HS-27A (cell line): ENCODE data around the gene NF2.

Source experiments
- DNase-seq: peaks from one replicate; pipeline ENCODE4 v3.0.0-alpha.2; 2012; ENCODE audit warnings: low read depth, missing footprints

The NF2 gene

GRCh38 chr22:29631725-29632124 lies 28.3 kb downstream of the NF2 start:
- DNase-seq = no peak

- DNase-seq = no peak
Observed at GRCh38 chr22:29632672-29633071, 29.2 kb downstream of the NF2 start.

- DNase-seq = no peak
Observed at GRCh38 chr22:29633514-29634312, 30.3 kb downstream of the NF2 start.

DNA sequence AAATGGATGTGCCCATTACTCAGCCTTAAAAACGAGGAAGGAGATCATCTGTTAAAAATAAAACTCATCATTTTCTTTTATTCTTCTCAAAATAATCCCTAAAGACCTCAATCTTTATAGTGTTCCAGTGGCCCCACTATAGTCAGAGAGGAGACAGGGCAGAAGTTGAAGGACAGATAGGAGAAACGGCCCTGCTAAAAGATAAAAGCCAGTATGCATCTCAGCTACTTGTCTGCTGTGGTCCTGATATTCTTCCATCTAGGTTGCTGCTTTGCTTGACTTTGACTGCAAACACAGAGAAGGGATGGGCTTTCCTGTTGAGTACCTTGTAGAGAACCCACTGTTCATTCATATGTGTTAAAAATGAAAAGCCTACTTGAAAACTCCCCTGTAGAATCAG lies 31.4 kb downstream of the NF2 start:
- DNase-seq = no peak

DNA sequence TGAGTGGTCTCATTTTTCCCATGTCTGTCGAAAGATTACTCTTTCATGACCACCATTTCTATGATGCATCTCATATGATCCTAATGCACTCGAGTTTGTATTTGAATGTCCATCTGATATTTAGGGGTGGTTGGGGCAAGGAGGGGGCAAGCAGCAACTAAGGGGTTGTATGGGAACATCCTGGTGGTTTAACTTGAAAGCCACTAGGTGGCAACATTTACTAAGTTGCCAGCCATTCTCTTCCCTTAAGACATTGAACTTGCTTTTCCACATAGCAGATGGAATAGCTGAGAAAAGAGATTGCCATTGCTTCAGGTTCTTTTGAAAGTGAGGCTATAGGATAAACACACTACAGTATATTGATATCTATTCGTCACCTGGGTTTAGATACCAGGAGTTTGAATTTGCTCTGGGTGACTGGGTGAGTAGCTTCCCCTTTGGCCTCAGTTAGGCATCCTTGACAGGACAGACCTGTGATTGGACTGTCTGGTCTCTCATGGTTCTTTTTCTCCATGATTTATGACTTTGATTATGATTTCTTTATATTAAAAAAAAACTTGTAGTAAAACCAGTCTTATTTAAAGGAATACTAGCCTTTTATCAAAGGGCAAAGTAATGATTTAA lies 32.4 kb downstream of the NF2 start:
- no peak for DNase-seq

DNA sequence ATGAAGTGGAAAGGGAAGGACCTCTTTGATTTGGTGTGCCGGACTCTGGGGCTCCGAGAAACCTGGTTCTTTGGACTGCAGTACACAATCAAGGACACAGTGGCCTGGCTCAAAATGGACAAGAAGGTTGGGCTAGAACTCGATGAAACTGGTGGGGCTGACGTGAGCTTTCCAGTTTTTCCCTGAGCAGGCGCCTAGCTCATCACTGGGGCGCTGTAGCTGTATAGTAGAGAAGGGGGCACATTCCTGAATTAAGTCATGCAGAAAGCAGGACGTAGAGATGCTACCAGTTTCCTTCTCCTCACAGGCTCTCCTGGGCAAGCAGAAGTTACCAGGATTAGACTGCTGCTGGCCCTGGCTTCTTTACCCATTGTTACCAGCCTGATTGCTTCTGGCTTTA lies 33.3 kb downstream of the NF2 start:
- DNase-seq = no peak

DNA sequence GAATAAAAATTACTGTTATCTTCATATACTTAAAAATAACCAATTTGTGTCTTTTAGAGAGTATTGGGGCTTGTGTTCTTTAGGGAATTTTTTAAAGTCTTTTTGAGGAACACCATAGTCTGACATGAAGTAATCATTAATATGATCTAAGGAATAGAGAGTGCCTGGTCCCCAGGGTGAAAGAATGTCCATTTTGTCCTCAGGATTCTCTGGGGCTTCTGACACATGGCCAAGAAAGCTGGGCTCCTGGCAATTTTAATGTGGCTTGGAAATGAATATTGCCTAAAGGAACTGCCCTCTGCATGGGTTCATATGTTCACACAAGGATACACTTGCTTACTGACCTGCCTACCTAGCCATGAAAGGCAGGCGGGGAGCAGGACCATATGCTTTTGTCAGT lies 33.7 kb downstream of the NF2 start:
- DNase-seq = no peak

GRCh38 chr22:29638678-29639077 lies 35.2 kb downstream of the NF2 start:
- no peak for DNase-seq

- DNase-seq = no peak
Observed at GRCh38 chr22:29639096-29639495, 35.7 kb downstream of the NF2 start.

DNA sequence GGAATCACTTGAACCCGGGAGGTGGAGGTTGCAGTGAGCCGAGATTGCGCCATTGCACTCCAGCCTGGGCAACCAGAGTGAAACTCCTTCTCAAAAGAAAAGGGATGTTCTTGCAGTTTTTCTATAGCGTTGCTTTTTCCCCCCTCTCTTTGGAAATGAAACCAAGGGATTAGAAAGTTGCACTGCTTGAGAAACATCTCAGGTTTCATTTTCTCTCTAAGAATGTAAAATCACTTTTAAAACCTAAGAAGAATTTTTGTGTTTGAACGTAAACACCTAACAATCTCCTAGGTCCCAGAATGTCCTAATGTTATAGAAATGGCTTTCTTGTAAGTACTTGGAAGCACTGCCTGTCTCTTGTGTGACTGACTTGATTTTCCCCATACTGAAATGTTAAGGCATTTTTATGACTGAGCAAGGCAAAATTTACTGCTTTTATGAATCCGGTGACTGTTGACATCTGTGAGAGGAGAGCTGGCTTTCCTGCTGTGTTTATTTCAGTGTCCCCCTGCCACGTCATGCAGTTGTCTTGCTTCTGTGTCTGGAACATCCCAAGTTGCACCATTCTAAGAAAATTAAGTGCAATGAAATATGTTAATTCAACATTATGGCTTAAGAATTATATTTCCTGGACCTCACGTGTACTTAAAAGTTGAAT lies 37.7 kb downstream of the NF2 start:
- DNase-seq = no peak

DNA sequence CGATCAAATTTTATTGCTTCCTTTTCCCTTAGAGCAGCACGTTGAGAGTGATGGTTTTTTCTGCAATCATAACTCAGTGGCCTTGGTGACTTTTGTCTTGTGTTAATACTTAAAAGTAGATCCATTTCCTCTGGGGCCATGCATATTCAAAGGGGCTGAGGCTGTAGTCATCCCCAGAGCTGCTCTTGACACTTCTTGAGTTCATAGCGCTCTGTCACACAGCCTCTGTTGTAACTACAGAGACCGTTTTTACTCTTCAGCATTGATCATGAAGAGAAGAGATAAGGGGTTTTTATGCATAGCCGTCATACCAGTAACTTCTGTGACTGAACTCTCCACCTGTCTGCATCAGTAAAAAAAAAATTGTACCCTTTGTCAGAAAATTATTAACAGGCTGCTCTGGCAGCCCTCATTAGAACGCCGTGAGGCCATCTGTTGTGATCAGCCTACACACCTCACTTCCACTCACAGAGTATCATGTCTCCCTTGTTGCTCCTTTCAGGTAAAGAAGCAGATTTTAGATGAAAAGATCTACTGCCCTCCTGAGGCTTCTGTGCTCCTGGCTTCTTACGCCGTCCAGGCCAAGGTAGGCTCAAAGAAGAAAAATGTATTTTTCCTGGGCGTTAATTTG lies 38.4 kb downstream of the NF2 start:
- no peak for DNase-seq

- no peak for DNase-seq
Observed at GRCh38 chr22:29642694-29643093, 39.3 kb downstream of the NF2 start.

- no peak for DNase-seq
Observed at GRCh38 chr22:29647954-29648737, 44.7 kb downstream of the NF2 start.

DNA sequence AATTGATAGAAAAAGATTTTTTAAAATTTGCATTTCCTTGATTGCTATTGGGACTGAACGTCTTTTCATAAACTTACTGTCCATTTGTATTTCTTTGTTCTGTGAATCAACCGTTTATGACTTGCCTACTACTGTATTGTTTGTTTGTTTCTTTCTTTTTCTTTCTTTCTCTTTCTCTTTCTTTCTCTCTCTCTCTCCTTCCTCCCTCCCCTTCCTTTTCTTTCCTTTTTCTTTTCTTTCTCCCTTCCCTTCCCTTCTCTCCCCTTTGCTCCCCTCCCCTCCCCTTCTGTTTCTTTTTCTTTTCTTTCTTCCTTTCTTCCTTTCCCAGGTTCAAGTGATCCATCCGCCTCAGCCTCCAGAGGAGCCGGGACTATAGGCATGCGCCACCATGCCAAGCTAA lies 46.9 kb downstream of the NF2 start:
- DNase-seq = no peak

DNA sequence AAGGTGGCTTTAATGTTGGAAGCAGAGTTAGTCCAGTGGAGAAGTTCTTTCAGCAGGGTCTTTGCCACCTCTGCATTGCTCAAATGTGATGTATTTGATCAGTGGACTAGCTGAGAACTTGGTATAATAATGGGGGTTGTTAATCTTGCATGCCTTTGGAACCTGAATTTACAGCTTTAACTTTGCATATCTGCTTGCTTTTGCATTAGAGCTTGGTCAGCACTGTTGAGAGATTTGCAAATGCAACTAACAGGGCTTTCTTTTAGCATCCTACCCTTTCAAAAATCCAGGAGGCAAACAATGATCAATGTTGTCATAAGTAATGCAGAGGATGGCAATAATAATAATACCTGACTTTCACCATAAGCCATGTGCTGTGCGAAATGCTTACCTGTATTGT lies 48.2 kb downstream of the NF2 start:
- DNase-seq = no peak

GRCh38 chr22:29654420-29654819 lies 51.0 kb downstream of the NF2 start:
- no peak for DNase-seq

GRCh38 chr22:29654882-29655281 lies 51.4 kb downstream of the NF2 start:
- no peak for DNase-seq

DNA sequence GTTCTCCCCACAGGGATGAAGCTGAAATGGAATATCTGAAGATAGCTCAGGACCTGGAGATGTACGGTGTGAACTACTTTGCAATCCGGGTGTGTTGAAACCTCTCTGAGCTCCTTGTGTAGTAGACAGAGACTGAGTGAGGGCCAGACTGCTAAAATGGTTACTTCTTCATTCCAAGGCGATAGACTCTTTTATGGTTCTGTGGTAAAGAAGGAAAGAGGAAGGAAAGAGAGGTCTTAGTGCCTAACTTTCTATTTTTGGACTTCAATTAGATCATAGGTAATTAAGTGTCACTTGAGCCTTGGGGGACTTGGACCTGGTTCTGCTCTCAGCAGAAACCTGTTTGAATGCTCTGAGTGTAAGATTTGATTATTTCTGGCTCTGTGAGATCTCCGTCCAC lies 54.7 kb downstream of the NF2 start:
- no peak for DNase-seq

DNA sequence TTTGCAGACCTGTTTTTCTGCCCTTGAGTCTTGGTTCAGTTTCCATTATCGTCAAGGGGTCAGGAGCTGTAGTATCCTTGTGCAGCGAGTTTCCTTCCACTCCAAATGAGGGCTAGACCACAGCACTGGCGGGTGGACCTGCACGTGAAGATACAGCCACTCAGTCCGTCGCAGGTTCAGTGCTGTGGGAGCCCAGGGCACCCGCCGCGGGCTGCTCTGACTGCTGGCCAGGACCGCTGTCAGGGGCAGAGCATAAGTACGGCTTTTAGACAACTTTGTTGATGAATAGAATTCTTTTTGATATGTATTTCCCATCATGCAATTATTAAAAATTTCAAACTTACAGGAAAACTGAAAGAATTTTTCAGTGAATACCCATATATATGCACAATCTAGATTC lies 56.6 kb downstream of the NF2 start:
- DNase-seq = no peak

GRCh38 chr22:29661336-29661735 lies 57.9 kb downstream of the NF2 start:
- no peak for DNase-seq

GRCh38 chr22:29663180-29663821 lies 59.9 kb downstream of the NF2 start:
- DNase-seq = no peak

DNA sequence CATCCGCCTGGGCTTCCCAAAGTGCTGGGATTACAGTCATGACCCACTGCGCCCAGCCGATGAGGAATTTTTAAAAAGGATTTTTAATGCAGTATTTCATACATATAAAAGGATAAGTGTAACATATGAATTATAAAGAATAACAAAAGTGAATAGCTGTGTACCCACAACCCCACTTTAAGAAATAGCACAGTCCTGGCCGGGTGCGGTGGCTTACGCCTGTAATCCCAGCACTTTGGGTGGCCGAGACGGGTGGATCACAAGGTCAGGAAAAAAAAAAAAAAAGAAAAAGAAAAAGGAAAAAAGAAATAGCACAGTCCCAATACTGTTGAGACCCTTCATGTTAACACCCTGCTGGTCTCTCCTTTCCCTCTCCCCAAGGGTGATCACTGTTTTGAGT lies 62.1 kb downstream of the NF2 start:
- DNase-seq = no peak
